Epithelial cell of proximal tubule (primary cell): ENCODE results near the gene TRPM3. TPM values are rescaled to one million over a fixed set of nuclear protein-coding genes. Genes with fewer than 3 reads are reported as not detected.

Experiments used
- DNase-seq: peaks from one replicate; pipeline ENCODE4 v3.0.0-alpha.2; 2011; ENCODE audit warnings: low read depth
- H3K4me3 ChIP-seq: 2 replicates; pipeline ENCODE4 v1.5.1; 2011; ENCODE audit warnings: low read depth, mild to moderate bottlenecking, low read length
- CTCF ChIP-seq: conservative IDR thresholded peaks from 2 replicates; pipeline ENCODE4 v1.5.1; 2012; ENCODE audit warnings: low read depth, mild to moderate bottlenecking, low read length
- total RNA-seq: library from RNA; depleted of rRNA; stranded (reverse); fragments of >200 nt; gene quantifications from 2 replicates; pipeline ENCODE4 v1.2.3, GENCODE V29; 2015

TRPM3 gene
- total RNA-seq, 1 donor from 2014 or later = not detected

DNA sequence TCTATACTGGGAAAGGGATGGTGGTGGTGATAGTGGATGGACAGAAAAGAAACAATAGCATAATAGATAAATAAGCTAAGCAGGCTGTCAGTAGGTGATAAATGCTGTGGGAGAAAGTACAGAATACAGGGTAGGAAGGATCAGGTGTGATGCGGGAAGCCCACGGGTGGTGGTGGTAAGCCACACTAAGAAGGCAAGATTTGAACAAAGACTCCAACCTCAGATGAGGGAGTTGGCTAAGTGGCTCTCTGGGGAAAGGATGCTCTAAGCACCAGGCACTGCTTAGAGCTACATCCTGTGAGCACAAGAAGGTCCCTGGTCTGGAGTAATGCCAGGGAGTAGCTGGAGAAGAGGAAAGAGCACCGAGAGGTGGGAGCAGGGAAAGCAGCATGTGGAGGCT is 555.4 kb downstream of the TRPM3 start:
- no peak overlapping the region for H3K4me3 ChIP-seq
- DNase-seq = no peak
- TF ChIP-seq CTCF = no peak

DNA sequence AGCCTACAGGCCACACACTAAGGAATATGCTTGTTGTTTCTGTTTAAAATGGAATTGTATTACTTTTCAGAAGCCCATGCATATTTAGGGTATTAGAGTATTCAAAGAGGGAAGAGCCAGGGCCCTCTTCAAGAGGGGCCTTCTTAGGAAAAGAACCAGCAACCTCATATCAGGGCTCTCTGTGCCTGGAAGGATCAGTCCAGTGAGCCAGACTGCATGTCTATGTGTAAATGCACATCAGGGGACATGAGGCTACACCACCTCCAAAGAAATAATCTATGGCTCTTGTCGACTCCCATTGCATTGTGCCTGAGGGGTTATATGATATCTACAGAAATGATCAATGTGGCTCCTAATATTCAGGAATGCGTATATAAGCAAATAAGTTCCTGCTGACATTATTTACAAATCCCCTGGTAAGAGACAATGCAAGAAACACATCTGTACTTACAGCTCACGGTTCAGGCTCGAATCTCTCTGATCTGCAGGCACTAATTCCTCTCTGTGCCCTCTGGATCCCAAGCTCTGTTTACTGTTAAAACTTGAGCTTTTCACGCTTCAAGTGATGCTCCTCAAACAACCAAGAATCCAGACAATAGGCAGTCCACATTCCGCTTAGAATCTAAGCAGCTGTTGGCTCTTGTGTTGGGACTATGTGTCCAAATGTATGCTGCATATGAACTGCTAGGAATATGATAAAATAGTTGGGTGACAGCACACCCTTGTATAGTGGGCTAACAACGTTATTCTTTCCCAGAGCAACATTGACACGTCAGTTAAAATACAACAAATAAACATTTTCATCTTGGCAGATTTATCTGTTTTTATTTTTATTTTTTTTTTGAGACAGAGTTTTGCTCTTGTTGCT is 556.7 kb downstream of the TRPM3 start:
- TF ChIP-seq CTCF = no peak
- H3K4me3 ChIP-seq = no peak overlapping the region
- no peak for DNase-seq

GRCh38 chr9:70563431-70564204 is 557.8 kb downstream of the TRPM3 start:
- DNase-seq = peak; percentile 27
- TF ChIP-seq CTCF = no peak
- H3K4me3 ChIP-seq = no peak overlapping the region

GRCh38 chr9:70563010-70563409 is 558.4 kb downstream of the TRPM3 start:
- no peak for DNase-seq
- no peak for TF ChIP-seq CTCF
- no peak overlapping the region for H3K4me3 ChIP-seq

DNA sequence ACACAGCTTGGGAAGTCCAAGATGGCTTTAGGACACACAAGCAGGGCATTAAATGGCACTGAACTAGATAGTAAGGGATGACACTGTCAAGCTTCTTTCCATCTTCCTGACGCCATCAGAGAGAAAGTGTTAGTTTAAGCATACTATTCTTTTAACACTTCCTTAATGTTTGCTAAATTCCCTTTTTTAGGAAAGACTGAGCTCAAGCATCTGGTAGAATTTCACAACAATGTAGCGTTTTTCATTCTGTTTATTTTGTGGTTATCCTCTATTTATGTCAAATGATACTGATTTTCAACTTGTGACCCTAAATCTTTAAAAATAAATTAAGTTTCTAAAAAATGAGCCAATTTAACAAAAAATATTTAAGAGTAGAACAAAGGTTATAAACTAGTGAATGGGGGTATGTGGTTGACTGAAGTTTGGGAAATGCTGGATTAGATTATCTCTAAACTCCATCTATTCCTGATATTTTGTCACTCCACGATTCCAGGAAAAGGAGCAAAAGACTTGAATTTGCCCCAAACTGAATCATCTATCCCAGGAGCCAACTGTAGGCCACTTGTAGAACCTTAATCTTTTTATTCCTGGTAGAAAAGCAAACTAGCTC is 559.5 kb downstream of the TRPM3 start:
- TF ChIP-seq CTCF = no peak
- H3K4me3 ChIP-seq = no peak overlapping the region
- no peak for DNase-seq

DNA sequence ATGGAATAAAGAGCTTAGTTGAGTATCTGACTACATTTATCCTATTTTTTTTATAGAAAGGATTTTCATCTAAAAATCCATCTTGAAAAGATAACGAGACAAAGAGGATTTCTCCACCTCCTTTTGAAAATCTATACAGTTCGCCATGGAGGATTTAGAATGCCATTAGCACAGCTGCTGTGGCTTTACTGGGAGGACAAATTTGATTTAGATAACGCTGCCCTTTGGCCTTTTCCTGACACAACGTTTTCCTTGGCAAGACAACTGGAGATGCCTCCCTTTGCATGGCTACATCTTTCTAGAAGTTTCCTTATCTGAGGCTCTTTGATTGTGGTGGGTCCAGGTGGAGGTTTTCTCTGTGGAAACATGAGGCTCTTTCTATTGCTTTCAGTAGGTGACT is 560.3 kb downstream of the TRPM3 start:
- no peak overlapping the region for H3K4me3 ChIP-seq
- no peak for TF ChIP-seq CTCF
- no peak for DNase-seq
